Stimulated activated CD4-positive, alpha-beta T cell treated with anti-CD3 and anti-CD28 coated beads, Interleukin-2, amount 100 ng/mL, for 24 hours (primary cell): ENCODE results near the gene SYNM.

Source experiments
- DNase-seq, 2 donors: peaks; one replicate each; pipeline ENCODE4 v3.0.0-alpha.2; 2020

Gene SYNM

DNA sequence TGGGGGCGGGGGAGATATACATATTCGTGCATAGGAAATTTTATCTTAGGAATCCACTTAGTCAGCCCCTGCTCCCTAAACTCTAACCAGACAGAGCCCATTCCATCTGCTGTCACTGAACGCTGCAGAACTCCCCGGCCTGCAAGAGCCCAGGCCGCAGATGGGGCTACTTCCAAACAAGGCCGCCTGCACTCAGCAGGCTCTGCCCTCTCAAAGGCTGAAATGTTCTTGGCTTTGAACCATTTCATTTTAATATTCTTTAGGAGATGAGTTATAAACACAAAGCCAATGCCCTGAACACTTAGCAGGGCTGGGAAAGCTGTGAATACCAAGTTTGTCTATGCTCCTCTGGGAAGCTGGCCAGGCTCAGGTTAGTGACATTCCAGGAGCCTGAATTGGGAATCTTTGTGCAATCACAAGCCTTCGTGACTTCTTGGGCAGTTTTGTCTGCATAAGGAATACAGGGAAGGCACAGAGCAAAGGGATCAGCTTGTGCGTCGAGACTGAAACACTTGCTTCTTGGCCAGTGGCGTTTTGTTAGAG lies 65.0 kb downstream of the SYNM start:
- no peak for DNase-seq

DNA sequence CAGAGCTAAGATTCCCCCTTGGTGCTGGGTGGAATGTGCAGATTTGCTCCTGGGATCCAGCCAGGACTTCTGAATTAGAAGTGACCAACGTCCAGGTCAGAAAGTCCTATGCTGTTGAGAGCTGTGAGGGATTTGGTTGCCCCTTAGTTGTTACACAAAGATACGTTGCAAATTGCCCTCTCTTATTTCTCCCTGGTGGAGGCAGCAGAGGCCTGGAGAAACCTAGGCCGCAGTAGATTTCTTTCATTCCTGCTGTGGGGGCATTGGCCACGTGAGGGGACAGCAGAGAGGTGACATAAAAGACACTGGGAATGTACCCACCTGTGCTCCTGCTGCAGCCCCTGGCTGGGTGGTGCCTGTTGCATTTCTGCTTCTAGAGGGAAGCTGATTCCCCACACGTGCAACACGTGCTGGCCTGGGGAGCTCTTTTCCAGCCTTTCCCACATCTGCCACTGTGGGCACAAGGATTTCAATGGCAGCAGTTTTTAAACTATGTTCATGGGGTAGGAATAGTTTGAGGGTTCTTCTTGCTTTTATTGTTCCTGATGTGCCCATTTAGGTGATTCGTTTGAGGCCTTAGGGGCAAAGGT lies 65.7 kb downstream of the SYNM start:
- no peak for DNase-seq

DNA sequence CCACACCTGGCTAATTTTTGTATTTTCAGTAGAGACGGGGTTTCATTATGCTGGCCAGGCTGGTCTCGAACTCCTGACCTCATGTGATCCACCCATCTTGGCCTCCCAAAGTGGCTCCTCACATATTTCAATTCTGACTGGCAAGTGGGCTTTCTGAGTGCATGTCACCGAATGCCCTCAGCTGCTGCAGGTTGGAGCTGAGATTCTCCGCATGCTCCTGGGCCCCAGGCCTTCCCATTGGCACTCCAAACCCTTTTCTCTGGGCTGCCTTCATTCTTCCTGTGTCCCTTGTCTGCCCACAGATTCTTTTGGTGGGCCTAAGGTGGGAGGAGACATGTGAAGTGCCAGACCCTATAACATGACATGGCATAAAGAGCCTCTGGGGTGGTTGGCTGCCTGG lies 67.3 kb downstream of the SYNM start:
- DNase-seq: no peak

DNA sequence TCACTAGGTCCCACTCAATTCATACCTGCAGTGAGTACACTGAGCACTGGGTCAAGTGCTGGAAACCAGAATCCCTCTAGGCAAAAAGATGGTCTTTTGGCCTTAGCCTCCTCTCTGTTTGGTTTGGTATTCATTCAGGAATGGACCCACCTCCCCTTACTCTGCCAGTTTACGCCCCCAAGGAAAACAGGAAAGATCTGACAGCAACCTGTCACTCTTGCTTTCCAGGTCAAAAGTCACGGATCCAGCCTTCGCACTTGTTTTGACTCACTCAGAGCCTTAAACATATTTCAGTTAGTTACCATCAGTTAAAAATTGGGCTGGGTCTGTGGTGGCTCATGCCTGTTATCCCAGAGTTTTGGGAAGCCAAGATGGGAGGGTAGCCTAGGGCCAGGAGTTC lies 68.1 kb downstream of the SYNM start:
- no peak for DNase-seq

DNA sequence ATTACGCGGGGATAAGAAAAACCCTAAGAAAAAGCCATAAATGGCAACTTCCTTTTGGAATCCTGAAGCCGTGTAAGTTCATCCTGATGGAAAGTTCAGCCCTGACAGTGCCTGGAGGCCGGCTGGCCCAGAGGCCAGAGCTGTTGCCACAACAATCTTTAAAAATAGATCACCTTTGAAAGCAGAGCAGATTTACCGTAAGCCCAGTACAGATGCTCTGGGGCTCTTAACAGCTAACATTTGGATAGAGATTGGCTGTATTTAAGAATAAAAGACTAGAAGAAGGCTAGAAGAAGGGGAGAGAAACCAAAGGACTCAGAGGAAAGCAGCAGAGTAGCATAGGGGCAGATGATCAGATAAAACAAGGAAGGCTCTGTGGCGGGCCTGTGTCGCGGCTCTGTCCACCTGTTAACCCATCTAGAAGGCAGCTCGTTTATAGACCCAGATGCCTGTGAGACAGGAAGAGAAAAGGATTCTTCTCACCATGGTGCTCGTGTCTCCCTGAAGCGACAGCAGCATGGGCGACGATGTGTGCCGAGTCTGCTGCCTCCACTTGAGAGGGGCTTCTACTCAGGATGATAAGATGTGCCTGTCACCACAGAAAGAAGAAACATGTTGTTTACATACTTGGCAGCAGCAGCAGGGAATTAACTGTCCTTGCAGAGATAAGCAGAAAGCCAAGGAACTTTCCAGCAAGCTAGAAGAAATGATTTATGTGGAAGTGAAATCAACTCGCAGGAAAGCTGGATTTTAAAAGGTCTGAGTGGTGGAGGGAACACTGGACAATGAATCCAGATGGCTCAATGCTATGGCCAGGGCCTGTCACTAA lies 69.9 kb downstream of the SYNM start:
- no peak for DNase-seq

DNA sequence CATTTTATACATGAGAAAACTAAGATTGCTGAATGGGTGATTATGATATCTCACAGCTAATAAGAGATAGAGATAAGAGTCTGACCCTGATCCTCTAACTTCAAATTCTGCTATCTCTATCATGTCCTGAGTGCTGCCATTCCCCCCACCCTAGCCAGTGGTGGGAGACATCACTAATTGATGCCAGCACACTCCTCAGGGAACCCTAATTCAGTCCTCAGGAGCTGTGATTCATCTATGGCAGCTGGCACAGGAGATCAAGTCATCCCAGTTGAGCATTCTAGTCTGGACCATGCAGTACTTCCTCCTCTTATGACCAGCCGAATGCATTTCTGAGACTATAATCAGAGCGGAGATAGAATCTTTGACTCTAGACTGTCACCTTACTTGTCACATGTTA lies 71.9 kb downstream of the SYNM start:
- no peak for DNase-seq

DNA sequence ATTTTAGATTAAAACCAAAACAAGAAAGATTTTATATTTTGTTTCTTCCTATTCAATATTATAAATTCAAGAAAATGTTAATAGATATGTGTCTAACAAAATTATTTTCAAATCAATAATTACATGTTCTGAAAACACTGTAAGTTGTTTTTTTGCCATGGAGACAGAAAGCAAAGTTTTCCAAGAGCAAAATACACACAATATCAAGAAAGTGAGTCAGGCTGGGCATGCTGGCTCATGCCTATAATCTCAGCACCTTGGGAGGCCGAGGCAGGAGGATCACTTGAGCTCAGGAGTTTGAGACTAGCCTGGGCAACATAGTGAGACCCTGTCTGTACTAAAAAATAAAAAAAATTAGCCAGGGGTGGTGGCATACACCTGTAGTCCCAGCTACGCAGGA lies 72.8 kb downstream of the SYNM start:
- no peak for DNase-seq

DNA sequence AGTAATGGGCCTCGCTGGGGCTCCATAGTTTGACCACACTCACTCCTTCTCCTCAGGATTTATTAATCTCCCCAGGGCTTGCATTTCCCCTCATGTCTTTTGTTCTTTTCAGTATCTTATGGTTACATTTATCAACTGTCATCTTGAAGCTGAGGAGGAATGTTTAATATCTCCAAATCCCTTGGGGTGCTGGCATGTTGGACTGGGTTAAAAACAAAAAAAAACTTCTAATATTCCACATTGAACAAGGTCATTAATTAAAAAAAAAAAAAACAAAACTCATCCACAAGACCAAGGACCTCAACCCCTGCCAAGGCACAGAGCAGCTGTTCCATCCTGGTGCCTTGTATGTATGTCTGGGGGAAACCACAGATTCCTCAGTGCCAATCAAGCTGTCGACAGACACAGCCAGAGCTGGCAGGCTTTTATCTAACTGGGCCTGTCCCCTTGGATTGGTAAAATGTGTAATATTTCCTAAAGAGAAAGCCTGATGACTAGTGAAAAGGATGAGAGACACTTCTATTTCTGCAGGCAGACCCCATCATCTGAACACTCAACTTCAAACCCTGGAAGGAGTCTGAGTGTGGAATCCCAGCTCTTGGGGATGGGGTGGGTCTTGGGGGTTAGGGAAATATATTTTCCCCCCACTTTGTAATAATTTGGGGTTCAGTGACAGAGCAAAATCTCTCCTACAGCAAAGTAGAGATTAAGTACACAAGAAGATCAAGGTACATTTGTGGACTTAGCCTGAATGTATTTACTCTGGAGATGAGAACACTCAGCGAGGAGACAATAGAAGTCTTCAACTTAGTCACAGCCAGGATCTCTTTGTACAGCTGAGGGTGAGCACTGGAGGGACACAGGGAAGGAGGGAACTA lies 75.4 kb downstream of the SYNM start:
- no peak for DNase-seq

DNA sequence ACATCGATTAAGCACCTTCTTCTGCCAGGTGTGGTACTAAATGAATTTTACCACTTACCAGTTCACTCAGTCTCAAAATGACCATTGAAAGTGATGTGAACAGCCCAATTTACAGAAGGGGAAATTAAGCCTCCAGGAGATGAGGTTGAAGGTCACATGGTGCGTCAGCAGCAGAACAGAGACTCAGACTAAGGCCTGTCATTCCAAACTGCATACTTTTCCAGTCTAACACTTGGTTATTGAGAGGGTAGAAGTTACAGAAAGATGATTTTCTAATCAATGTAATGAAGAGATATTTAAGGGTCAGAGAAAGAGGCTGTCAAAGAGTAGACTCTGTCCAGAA lies 76.1 kb downstream of the SYNM start:
- no peak for DNase-seq

DNA sequence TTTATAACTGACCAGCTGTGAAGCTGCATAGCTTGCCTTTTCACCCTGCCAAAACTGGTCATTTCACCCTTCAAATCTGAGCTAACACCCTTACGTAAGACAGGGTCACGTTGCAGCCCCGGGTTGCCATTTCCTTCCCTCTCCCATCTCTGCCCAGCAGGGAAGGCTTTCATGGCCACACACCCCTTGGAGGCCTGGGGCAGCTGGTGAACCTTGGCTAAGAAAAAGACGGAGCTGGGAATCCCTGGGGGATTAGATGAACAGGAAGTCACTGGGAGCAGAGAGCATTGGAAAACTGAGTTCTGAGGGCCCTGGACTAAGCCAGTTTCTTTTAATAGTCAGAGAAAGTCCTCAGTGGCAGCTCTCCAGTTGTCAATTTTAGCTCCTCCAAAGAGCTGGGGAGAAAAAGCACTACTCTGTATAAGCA lies 76.7 kb downstream of the SYNM start:
- DNase-seq: no peak

DNA sequence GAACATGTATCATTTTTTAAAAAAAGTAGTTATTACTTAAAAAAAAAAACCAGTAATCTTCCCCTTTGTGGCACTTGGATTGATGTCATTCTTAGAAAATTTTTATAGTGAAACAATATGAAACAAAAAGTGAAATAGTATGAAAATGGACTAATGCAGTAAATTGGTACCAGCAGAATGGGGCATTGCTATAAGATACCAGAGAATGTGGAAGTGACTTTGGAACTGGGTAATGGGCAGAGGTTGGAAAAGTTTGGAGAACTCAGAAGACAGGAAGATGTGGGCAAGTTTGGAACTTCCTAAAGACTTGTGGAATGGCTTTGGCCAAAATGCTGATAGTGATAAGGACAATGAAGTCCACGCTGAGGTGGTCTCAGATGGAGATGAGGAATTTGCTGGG lies 77.9 kb downstream of the SYNM start:
- DNase-seq: no peak
